Measurements from ENCODE around the gene TRAM2.

DNA sequence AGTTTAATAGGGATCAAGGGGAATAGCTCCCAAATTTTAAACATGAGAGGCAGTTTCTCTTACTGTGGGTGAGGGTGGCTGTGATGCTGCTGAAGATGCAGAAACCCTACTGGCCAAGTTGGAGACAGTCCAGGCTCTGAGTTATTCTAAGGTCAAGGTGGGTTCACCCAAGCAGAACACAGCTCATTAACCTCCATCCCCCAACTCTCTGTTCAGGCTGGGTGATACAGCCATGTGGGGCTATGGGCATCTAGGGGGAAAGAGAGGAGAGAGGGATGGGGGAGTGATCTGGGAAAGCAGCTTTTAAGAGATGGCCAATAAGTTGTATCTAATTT lies 18.9 kb upstream of the TRAM2 start:
- TF ChIP-seq YY1 (IDR thresholded peaks at IDR 0.05; ENCODE audit: low read depth, low read length), result no peak
- no peak for TF ChIP-seq FOXM1 (IDR thresholded peaks at IDR 0.05; ENCODE audit: low read depth, low read length)
- no peak for TF ChIP-seq BMI1 (IDR thresholded peaks at IDR 0.05; ENCODE audit: borderline replicate concordance)
- TF ChIP-seq NRF1 (conservative IDR thresholded peaks at IDR 0.05; ENCODE audit: low read depth, low read length), result no peak
- TF ChIP-seq ESRRA (IDR thresholded peaks at IDR 0.05; ENCODE audit: low read length), result no peak
- TF ChIP-seq TARDBP (IDR thresholded peaks at IDR 0.05; ENCODE audit: borderline replicate concordance), result no peak
- TF ChIP-seq, protein P1, sequence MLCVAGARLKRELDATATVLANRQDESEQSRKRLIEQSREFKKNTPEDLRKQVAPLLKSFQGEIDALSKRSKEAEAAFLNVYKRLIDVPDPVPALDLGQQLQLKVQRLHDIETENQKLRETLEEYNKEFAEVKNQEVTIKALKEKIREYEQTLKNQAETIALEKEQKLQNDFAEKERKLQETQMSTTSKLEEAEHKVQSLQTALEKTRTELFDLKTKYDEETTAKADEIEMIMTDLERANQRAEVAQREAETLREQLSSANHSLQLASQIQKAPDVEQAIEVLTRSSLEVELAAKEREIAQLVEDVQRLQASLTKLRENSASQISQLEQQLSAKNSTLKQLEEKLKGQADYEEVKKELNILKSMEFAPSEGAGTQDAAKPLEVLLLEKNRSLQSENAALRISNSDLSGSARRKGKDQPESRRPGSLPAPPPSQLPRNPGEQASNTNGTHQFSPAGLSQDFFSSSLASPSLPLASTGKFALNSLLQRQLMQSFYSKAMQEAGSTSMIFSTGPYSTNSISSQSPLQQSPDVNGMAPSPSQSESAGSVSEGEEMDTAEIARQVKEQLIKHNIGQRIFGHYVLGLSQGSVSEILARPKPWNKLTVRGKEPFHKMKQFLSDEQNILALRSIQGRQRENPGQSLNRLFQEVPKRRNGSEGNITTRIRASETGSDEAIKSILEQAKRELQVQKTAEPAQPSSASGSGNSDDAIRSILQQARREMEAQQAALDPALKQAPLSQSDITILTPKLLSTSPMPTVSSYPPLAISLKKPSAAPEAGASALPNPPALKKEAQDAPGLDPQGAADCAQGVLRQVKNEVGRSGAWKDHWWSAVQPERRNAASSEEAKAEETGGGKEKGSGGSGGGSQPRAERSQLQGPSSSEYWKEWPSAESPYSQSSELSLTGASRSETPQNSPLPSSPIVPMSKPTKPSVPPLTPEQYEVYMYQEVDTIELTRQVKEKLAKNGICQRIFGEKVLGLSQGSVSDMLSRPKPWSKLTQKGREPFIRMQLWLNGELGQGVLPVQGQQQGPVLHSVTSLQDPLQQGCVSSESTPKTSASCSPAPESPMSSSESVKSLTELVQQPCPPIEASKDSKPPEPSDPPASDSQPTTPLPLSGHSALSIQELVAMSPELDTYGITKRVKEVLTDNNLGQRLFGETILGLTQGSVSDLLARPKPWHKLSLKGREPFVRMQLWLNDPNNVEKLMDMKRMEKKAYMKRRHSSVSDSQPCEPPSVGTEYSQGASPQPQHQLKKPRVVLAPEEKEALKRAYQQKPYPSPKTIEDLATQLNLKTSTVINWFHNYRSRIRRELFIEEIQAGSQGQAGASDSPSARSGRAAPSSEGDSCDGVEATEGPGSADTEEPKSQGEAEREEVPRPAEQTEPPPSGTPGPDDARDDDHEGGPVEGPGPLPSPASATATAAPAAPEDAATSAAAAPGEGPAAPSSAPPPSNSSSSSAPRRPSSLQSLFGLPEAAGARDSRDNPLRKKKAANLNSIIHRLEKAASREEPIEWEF (IDR thresholded peaks at IDR 0.05; ENCODE audit: insufficient replicate concordance, low read depth, low read length), result no peak
- no peak for TF ChIP-seq ZNF384 (IDR thresholded peaks at IDR 0.05; ENCODE audit: borderline replicate concordance, low read depth, low read length)
- no peak for TF ChIP-seq EZH2 (IDR thresholded peaks at IDR 0.05; ENCODE audit: borderline replicate concordance, control insufficient read depth, low read depth, low read length)
- no peak for TF ChIP-seq ETV6 (conservative IDR thresholded peaks at IDR 0.05 in 1 of 2, IDR thresholded peaks at IDR 0.05 in 1 of 2; ENCODE audit: borderline replicate concordance in 1 of 2, low read depth in 1 of 2)
- TF ChIP-seq, protein P2, sequence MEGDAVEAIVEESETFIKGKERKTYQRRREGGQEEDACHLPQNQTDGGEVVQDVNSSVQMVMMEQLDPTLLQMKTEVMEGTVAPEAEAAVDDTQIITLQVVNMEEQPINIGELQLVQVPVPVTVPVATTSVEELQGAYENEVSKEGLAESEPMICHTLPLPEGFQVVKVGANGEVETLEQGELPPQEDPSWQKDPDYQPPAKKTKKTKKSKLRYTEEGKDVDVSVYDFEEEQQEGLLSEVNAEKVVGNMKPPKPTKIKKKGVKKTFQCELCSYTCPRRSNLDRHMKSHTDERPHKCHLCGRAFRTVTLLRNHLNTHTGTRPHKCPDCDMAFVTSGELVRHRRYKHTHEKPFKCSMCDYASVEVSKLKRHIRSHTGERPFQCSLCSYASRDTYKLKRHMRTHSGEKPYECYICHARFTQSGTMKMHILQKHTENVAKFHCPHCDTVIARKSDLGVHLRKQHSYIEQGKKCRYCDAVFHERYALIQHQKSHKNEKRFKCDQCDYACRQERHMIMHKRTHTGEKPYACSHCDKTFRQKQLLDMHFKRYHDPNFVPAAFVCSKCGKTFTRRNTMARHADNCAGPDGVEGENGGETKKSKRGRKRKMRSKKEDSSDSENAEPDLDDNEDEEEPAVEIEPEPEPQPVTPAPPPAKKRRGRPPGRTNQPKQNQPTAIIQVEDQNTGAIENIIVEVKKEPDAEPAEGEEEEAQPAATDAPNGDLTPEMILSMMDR (IDR thresholded peaks at IDR 0.05 in 2 of 3, conservative IDR thresholded peaks at IDR 0.05 in 1 of 3; ENCODE audit: control insufficient read depth in 2 of 3, extremely low read depth in 1 of 3, insufficient read depth in 1 of 3, low read depth in 3 of 3, low read length in 3 of 3), result no peak
- no peak for TF ChIP-seq IKZF1 (conservative IDR thresholded peaks at IDR 0.05)
- TF ChIP-seq BACH1 (IDR thresholded peaks at IDR 0.05; ENCODE audit: borderline replicate concordance), result no peak
